Cardiac fibroblast (primary cell): Measurements from ENCODE around the gene C1orf74.
A peak's percentile ranks its signal among the peaks of the same experiment; 100 is the strongest.

ENCODE experiments used
- DNase-seq, 2 donors: peaks; one replicate each; pipeline versions ENCODE4 v3.0.0 to v3.0.0-alpha.2; 2010; ENCODE audit warnings: low read depth in 2 of 2
- H3K4me3 ChIP-seq, 2 donors: replicated peaks in 1 of 2; 1 replicate in 1 of 2; 2 replicates in 1 of 2; pipeline ENCODE4 v1.5.1; 2011; ENCODE audit warnings: low read depth in 2 of 2, low read length in 2 of 2, mild to moderate bottlenecking in 2 of 2, moderate library complexity in 1 of 2
- TF ChIP-seq, protein P1 (sequence below): IDR thresholded peaks from one replicate; pipeline ENCODE4 v1.5.1; 2011; ENCODE audit warnings: low read depth, mild to moderate bottlenecking, low read length, inconsistent platforms

C1orf74 gene

GRCh38 chr1:209784265-209785169 is at the start of gene C1orf74:
C1orf74 (minus strand) TSS chr1:209784559; CDS start chr1:209783634, 925 bp downstream.
- H3K4me3 ChIP-seq = peak within 1 kb of the TSS; percentile 76 to 87
- TF ChIP-seq, protein P1, sequence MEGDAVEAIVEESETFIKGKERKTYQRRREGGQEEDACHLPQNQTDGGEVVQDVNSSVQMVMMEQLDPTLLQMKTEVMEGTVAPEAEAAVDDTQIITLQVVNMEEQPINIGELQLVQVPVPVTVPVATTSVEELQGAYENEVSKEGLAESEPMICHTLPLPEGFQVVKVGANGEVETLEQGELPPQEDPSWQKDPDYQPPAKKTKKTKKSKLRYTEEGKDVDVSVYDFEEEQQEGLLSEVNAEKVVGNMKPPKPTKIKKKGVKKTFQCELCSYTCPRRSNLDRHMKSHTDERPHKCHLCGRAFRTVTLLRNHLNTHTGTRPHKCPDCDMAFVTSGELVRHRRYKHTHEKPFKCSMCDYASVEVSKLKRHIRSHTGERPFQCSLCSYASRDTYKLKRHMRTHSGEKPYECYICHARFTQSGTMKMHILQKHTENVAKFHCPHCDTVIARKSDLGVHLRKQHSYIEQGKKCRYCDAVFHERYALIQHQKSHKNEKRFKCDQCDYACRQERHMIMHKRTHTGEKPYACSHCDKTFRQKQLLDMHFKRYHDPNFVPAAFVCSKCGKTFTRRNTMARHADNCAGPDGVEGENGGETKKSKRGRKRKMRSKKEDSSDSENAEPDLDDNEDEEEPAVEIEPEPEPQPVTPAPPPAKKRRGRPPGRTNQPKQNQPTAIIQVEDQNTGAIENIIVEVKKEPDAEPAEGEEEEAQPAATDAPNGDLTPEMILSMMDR = no peak
- peak; percentile 98 for DNase-seq

DNA sequence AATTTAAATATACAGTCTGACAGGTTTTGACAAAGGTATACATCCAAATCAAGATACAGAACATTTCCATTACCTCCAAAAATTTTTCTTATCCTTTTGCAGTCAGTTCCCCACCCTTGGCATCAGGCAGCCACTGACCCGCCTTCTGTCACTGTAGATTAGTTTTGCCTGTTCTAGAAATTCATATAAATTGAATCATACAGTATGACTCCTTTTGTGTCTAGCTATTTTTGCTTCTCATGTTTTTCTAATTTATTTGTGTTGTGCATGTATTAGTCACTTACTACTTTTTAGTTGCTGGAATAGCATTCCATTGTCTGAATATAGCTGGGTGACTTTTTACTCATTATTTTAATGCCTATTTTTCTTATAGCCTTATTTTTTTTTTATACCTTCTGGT is 47.3 kb upstream of the C1orf74 start:
- DNase-seq = peak in 1 of 2 donors; percentile 78
- TF ChIP-seq, protein P1 = no peak
- no peak overlapping the region for H3K4me3 ChIP-seq

GRCh38 chr1:209830722-209831121 is 46.4 kb upstream of the C1orf74 start:
- TF ChIP-seq, protein P1 = no peak
- H3K4me3 ChIP-seq = no peak overlapping the region
- no peak for DNase-seq

- no peak for DNase-seq
- TF ChIP-seq, protein P1 = no peak
- H3K4me3 ChIP-seq = no peak overlapping the region
Measured at GRCh38 chr1:209829716-209830115, 45.4 kb upstream of the C1orf74 start.

- DNase-seq = peak; percentile 98 to 99
- H3K4me3 ChIP-seq = peak within 1 kb of the TSS; percentile 85
- TF ChIP-seq, protein P1 = peak; percentile 81
Measured at GRCh38 chr1:209827384-209828262, 43.3 kb upstream of the C1orf74 start, which contains the start of gene UTP25. UTP25 (plus strand) TSS chr1:209827972; CDS start chr1:209828064, 92 bp downstream.

DNA sequence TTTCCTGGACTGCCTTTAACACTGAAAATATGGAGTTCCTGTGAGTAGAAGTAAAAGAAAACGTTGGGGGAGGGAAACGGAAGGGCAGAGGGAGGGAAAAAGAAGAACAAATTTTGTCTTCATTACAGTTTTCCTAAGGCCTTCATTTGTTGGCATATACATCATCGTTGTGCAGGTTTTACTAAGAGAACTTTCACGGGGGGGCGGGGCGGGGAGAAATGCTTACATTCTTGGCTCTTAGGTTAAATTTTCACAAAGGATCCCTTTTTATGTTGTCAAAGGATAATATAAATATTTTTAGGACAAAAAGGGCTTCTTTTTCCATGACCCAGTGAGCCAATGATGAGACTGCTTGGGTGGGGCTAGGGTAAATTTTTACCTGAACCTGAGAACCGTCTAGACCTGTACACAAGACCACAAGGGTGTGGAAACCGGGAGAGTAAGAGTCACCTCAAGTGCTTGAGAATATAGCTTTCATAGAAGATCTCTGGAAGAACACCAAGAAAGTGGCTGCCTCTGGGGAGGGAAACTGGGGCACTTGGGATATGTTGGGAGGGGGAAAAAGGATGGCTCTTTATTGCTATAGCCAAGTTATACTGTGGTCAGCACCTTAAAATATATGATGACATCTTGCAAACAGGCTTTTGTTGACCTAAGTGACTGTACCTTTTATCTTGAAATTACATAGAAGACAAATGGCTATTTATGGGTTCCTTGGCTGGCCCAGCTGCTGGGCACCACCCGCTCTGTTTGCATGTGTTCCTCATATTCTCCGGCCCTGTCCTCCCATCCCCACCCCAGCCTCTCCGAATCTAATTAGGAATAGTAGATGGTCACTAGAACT is 41.5 kb upstream of the C1orf74 start:
- TF ChIP-seq, protein P1 = no peak
- no peak overlapping the region for H3K4me3 ChIP-seq
- no peak for DNase-seq
